GM18499 (cell line): ENCODE results near the gene GPRC5D.

ENCODE experiments used
- ATAC-seq: cut with Tn5 transposase; IDR thresholded peaks from one replicate; pipeline ENCODE4 v1.9.1; 2021; ENCODE audit warnings: moderate number of reproducible peaks; ENCODE audit not compliant: insufficient read depth, unreplicated experiment

GPRC5D gene

DNA sequence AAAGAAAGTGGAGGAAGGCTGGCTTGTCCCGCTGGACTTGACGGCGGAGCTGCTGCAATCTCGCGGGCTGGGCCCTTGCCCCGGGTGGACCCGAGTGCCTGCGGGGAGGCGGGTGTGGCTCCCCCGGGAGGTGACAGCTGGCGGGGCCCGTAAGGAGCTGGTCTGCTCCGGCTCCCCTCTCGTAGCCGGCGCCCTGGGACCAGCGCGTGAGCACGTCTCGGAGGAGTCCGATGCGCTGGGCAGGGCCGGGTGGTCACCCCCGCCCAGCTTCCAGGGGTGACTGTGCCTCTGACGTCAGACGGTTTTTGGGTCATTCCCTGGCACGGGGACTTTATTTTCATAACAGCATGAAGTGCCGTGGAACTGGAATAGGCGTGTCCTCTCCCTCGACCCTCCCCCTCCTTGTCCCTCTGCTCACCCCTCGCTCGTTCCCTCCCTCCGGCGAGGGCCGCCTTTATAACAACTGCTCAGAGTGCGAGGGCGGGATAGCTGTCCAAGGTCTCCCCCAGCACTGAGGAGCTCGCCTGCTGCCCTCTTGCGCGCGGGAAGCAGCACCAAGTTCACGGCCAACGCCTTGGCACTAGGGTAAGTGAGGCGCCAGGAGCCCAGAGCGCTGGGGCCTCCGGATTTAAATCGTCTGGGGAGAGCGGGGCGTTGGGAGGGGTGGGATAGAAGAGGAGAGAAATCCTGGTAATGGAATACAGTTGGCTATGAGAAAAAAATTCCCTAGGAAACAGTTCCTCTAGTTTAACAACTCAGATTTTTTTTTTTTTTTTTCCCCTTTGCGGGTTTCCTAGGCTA, 60.7 kb downstream of the GPRC5D start, which contains the start of gene GPRC5A:
TSS of gene GPRC5A (plus strand) at position 483 of the 801 bp plus-strand sequence. CDS start 16,688 bp downstream, outside the sequence.
- no peak for ATAC-seq
